Gastrocnemius medialis (tissue), 4 donors: ENCODE data around the gene ZNF524. TPM values are rescaled to one million over a fixed set of nuclear protein-coding genes. Genes with fewer than 3 reads are reported as not detected.

Experiments used
- ATAC-seq, 2 donors: fragments of 150-250 bp; one replicate each; pipeline ENCODE4 v1.9.1; 2016
- DNase-seq, 2 donors: peaks; one replicate each; pipeline ENCODE4 v3.0.0-alpha.2; 2019
- H3K27ac ChIP-seq, 4 donors: fragments of 200-600 bp; sonication (generic); 1 replicate in 1 of 4; 2 replicates in 3 of 4; pipeline ENCODE4 v1.5.1; 2016 to 2018; ENCODE audit warnings: mild to moderate bottlenecking in 2 of 4, moderate library complexity in 1 of 4
- H3K27me3 ChIP-seq, 3 donors: fragments of 200-600 bp; sonication (generic) in 2 of 3; 1 replicate in 1 of 3; 2 replicates in 2 of 3; pipeline versions ENCODE4 v1.5.1 to v1.6.0; 2016 to 2019; ENCODE audit warnings: mild to moderate bottlenecking in 1 of 3, moderate library complexity in 1 of 3
- H3K36me3 ChIP-seq, 2 donors: fragments of 200-600 bp; sonication (generic) in 1 of 2; one replicate each; pipeline ENCODE4 v1.5.1; 2017 to 2018
- H3K4me1 ChIP-seq, 2 donors: fragments of 200-600 bp; sonication (generic) in 1 of 2; one replicate each; pipeline ENCODE4 v1.5.1; 2016 to 2017; ENCODE audit warnings: mild to moderate bottlenecking in 2 of 2
- H3K4me3 ChIP-seq, 4 donors: fragments of 200-600 bp; sonication (generic) in 3 of 4; 1 replicate in 1 of 4; 2 replicates in 3 of 4; pipeline ENCODE4 v1.5.1; 2016 to 2019; ENCODE audit warnings: mild to moderate bottlenecking in 2 of 4
- H3K9me3 ChIP-seq, 3 donors: fragments of 200-600 bp; sonication (generic) in 2 of 3; 1 replicate in 1 of 3; 2 replicates in 2 of 3; pipeline ENCODE4 v1.5.1; 2016 to 2019
- CTCF ChIP-seq, 5 experiments: fragments of 450-650 bp in 3 of 5; fragments of 200-600 bp in 2 of 5; sonication (generic) in 2 of 5; IDR thresholded peaks in 4 of 5; conservative IDR thresholded peaks in 1 of 5; 1 replicate in 4 of 5; 2 replicates in 1 of 5; pipeline ENCODE4 v1.5.1; 2016 to 2019; ENCODE audit warnings: antibody characterized with exemption in 5 of 5, mild to moderate bottlenecking in 3 of 5, moderate library complexity in 3 of 5
- POLR2A ChIP-seq, 2 donors: fragments of 450-650 bp; IDR thresholded peaks; one replicate each; pipeline ENCODE4 v1.6.1; 2017; ENCODE audit warnings: antibody characterized with exemption in 2 of 2, mild to moderate bottlenecking in 2 of 2, moderate library complexity in 2 of 2
- in situ Hi-C, 4 donors: fragments of 200-750 bp; cut with MboI; loops; one replicate each; pipeline versions ENCODE4 v1.15.0 to v1.8.0; 2017; ENCODE audit warnings: low sequenced_read_pairs in 4 of 4
- intact Hi-C: fragments of 100-400 bp; cut with DNase I; formaldehyde crosslinking; loops from one replicate; pipeline ENCODE4 v1.15.1; 2023; ENCODE audit warnings: low total_unique reads
- total RNA-seq, 4 donors: library from RNA; depleted of rRNA; stranded (reverse); fragments of >200 nt; gene quantifications; one replicate each; pipeline versions ENCODE4 v1.1.0 to v1.2.3, GENCODE V29; 2016

The ZNF524 gene
- total RNA-seq, 4 donors from 2014 or later: 35.6 to 61.7 (median 47.0) TPM

GRCh38 chr19:55590109-55590508 lies 10.0 kb upstream of the ZNF524 start:
- intact Hi-C loops: no loop called here
- peaks cover 0 to 5% of the 10 kb centered on the region in 2 donors for H3K36me3 ChIP-seq
- in situ Hi-C loops: no loop called here
- H3K27me3 ChIP-seq: peaks cover 3 to 11% (median 6%) of the 10 kb centered on the region in 3 donors
- H3K4me1 ChIP-seq: peaks cover 20 to 23% of the 10 kb centered on the region in 2 donors
- H3K4me3 ChIP-seq: no peak overlapping the region
- no peak for ATAC-seq
- no peak overlapping the region for H3K27ac ChIP-seq
- DNase-seq: no peak
- no peak for TF ChIP-seq CTCF (IDR thresholded peaks at IDR 0.05 in 4 of 5, conservative IDR thresholded peaks at IDR 0.05 in 1 of 5)
- no peak for TF ChIP-seq POLR2A (IDR thresholded peaks at IDR 0.05)
- no peaks in the 10 kb centered on the region for H3K9me3 ChIP-seq

- TF ChIP-seq CTCF (IDR thresholded peaks at IDR 0.05 in 4 of 5, conservative IDR thresholded peaks at IDR 0.05 in 1 of 5): no peak
- no peak for TF ChIP-seq POLR2A (IDR thresholded peaks at IDR 0.05)
- Histone ChIP-seq H3K27ac (no peak overlapping the region), H3K9me3 (no peaks in the 10 kb centered on the region), H3K36me3 (peaks cover 0 to 8% of the 10 kb centered on the region in 2 donors), H3K27me3 (peaks cover 3 to 9% (median 6%) of the 10 kb centered on the region in 3 donors), H3K4me1 (peaks cover 23 to 27% of the 10 kb centered on the region in 2 donors), H3K4me3 (no peak overlapping the region)
- ATAC-seq: no peak
- intact Hi-C loops (no loop called here), in situ Hi-C loops (no loop called here)
- no peak for DNase-seq
Measured at GRCh38 chr19:55590617-55591016, 9.5 kb upstream of the ZNF524 start.

- no peak overlapping the region for H3K4me3 ChIP-seq
- TF ChIP-seq CTCF (IDR thresholded peaks at IDR 0.05 in 4 of 5, conservative IDR thresholded peaks at IDR 0.05 in 1 of 5): no peak
- no peak for TF ChIP-seq POLR2A (IDR thresholded peaks at IDR 0.05)
- peaks cover 0 to 16% of the 10 kb centered on the region in 2 donors for H3K36me3 ChIP-seq
- peaks cover 21 to 24% of the 10 kb centered on the region in 2 donors for H3K4me1 ChIP-seq
- peaks cover 0 to under 1% (median 0%) of the 10 kb centered on the region in 3 donors for H3K27me3 ChIP-seq
- DNase-seq (no peak), ATAC-seq (no peak)
- intact Hi-C loops: no loop called here
- H3K9me3 ChIP-seq: no peaks in the 10 kb centered on the region
- no peak overlapping the region for H3K27ac ChIP-seq
- in situ Hi-C loops: no loop called here
Measured at GRCh38 chr19:55591555-55591954, 8.5 kb upstream of the ZNF524 start.

- intact Hi-C loops (no loop called here), in situ Hi-C loops (no loop called here)
- peaks cover 0 to 16% of the 10 kb centered on the region in 2 donors for H3K36me3 ChIP-seq
Measured at GRCh38 chr19:55592391-55593090, 7.5 kb upstream of the ZNF524 start.

More at GRCh38 chr19:55592391-55593090, 7.5 kb upstream of the ZNF524 start:
- no peak overlapping the region for H3K27ac ChIP-seq
- peaks cover 11 to 16% of the 10 kb centered on the region in 2 donors for H3K4me1 ChIP-seq
- no peak for DNase-seq
- TF ChIP-seq CTCF (IDR thresholded peaks at IDR 0.05 in 4 of 5, conservative IDR thresholded peaks at IDR 0.05 in 1 of 5): no peak
- no peak for TF ChIP-seq POLR2A (IDR thresholded peaks at IDR 0.05)
- no peaks in the 10 kb centered on the region for H3K27me3 ChIP-seq
- no peak overlapping the region for H3K4me3 ChIP-seq
- ATAC-seq: no peak
- H3K9me3 ChIP-seq: no peaks in the 10 kb centered on the region
